IMR-90 (cell line): ENCODE data around the gene ASH1L. TPM values are rescaled to one million over a fixed set of nuclear protein-coding genes. Genes with fewer than 3 reads are reported as not detected.
"Not testable (repeated sequence)": the region's sequence is repeated elsewhere in the genome, so short reads cannot be mapped to it uniquely, and the experiment has no call there.

Source experiments
- ATAC-seq: fragments of 200-7000 bp; cut with Tn5 transposase; 2 replicates; pipeline ENCODE4 v1.9.1; 2020; ENCODE audit warnings: low read depth, mild to moderate bottlenecking, moderate library complexity
- BruUV-seq: library from RNA; stranded (reverse); fragments of 400-500 nt; replicated peaks from 2 replicates; lab custom pipeline; 2021; lab: Mats Ljungman, UMichigan
- CTCF ChIA-PET: fragments of 300-600 bp; formaldehyde crosslinking; extraction: SDS; loops from one replicate; lab custom pipeline; 2021; ENCODE audit warnings: antibody characterized with exemption; lab: Yijun Ruan, JAX
- POLR2A ChIA-PET: fragments of 300-600 bp; sonication (Branson Sonifier 250); formaldehyde crosslinking; loops from one replicate; lab custom pipeline; 2022; ENCODE audit warnings: antibody characterized with exemption; ENCODE audit not compliant: unreplicated experiment; lab: Charles Lee
- DNase-seq: peaks from one replicate; pipeline ENCODE4 v3.0.0; 2013
- H2AFZ ChIP-seq: replicated peaks from 2 replicates; pipeline ENCODE3; 2013; ENCODE audit warnings: low read length, mild to moderate bottlenecking; ENCODE audit not compliant: poor library complexity
- H2AK5ac ChIP-seq: 2 replicates; pipeline ENCODE4 v1.6.1; 2013; ENCODE audit warnings: low read depth, low read length, inconsistent platforms
- H2AK9ac ChIP-seq: replicated peaks from 2 replicates; pipeline ENCODE3; 2013; ENCODE audit warnings: mild to moderate bottlenecking, low read depth, low read length, moderate library complexity; ENCODE audit not compliant: poor library complexity
- H2BK120ac ChIP-seq: 2 replicates; pipeline ENCODE4 v1.6.1; 2013; ENCODE audit warnings: low read depth, low read length, inconsistent platforms
- H2BK15ac ChIP-seq: 3 replicates; pipeline ENCODE4 v1.6.1; 2013; ENCODE audit warnings: low read depth, low read length, inconsistent platforms
- H2BK20ac ChIP-seq: 2 replicates; pipeline ENCODE4 v1.6.1; 2013; ENCODE audit warnings: low read depth, mild to moderate bottlenecking, inconsistent platforms, low read length, moderate library complexity
- H2BK5ac ChIP-seq: 2 replicates; pipeline ENCODE4 v1.6.1; 2013; ENCODE audit warnings: mild to moderate bottlenecking, low read depth, low read length, inconsistent platforms; ENCODE audit not compliant: poor library complexity, severe bottlenecking
- H3K14ac ChIP-seq: replicated peaks from 2 replicates; pipeline ENCODE4 v1.6.1; 2013; ENCODE audit warnings: low read depth, low read length, inconsistent platforms
- H3K18ac ChIP-seq: 2 replicates; pipeline ENCODE4 v1.6.1; 2013; ENCODE audit warnings: low read depth, low read length, control low read depth
- H3K23ac ChIP-seq: 2 replicates; pipeline ENCODE4 v1.6.1; 2013; ENCODE audit warnings: low read depth, low read length, inconsistent platforms
- H3K27ac ChIP-seq: 2 replicates; pipeline ENCODE4 v1.5.1; 2013; ENCODE audit warnings: mild to moderate bottlenecking, control low read depth, low read length; ENCODE audit not compliant: insufficient read depth
- H3K27me3 ChIP-seq: 2 replicates; pipeline ENCODE4 v1.6.1; 2013; ENCODE audit warnings: low read length; ENCODE audit not compliant: control insufficient read depth, insufficient read depth
- H3K36me3 ChIP-seq: 2 replicates; pipeline ENCODE4 v1.6.1; 2013; ENCODE audit warnings: low read length, mixed read lengths; ENCODE audit not compliant: control insufficient read depth, insufficient read depth
- H3K4ac ChIP-seq: 2 replicates; pipeline ENCODE4 v1.6.1; 2013; ENCODE audit warnings: low read depth, low read length, inconsistent platforms
- H3K4me1 ChIP-seq: 2 replicates; pipeline ENCODE4 v1.6.1; 2013; ENCODE audit warnings: low read length, mixed read lengths; ENCODE audit not compliant: control insufficient read depth, insufficient read depth
- H3K4me2 ChIP-seq: 2 replicates; pipeline ENCODE4 v1.6.1; 2013; ENCODE audit warnings: low read depth, mild to moderate bottlenecking, control low read depth, low read length, moderate library complexity
- H3K4me3 ChIP-seq: 2 replicates; pipeline ENCODE4 v1.5.1; 2013; ENCODE audit warnings: low read depth, mild to moderate bottlenecking, control low read depth, low read length, moderate library complexity; ENCODE audit not compliant: insufficient read depth
- H3K56ac ChIP-seq: 2 replicates; pipeline ENCODE4 v1.6.1; 2013; ENCODE audit warnings: low read length, inconsistent platforms; ENCODE audit not compliant: insufficient read depth; ENCODE audit errors: extremely low read depth
- H3K79me1 ChIP-seq, 2 experiments: 2 replicates each; pipeline ENCODE4 v1.6.1; 2013; ENCODE audit warnings: low read length in 2 of 2, inconsistent platforms in 1 of 2, low read depth in 1 of 2
- H3K9ac ChIP-seq: 2 replicates; pipeline ENCODE4 v1.6.1; 2013; ENCODE audit warnings: low read depth, low read length, control low read depth
- H3K9me1 ChIP-seq: 2 replicates; pipeline ENCODE4 v1.6.1; 2013; ENCODE audit warnings: low read length, inconsistent platforms; ENCODE audit not compliant: insufficient read depth
- H3K9me3 ChIP-seq: 2 replicates; pipeline ENCODE4 v1.6.1; 2013; ENCODE audit warnings: low read length; ENCODE audit not compliant: control insufficient read depth, insufficient read depth
- H4K20me1 ChIP-seq: 2 replicates; pipeline ENCODE4 v1.6.1; 2013; ENCODE audit warnings: low read length, inconsistent platforms; ENCODE audit not compliant: insufficient read depth
- H4K5ac ChIP-seq: 2 replicates; pipeline ENCODE4 v1.6.1; 2013; ENCODE audit warnings: mild to moderate bottlenecking, low read depth, low read length, control low read depth
- H4K8ac ChIP-seq, 2 experiments: 2 replicates each; pipeline ENCODE4 v1.6.1; 2013; ENCODE audit warnings: low read depth in 2 of 2, low read length in 2 of 2, control low read depth in 1 of 2, inconsistent platforms in 1 of 2
- H4K91ac ChIP-seq: 2 replicates; pipeline ENCODE4 v1.6.1; 2013; ENCODE audit warnings: low read depth, low read length, inconsistent platforms; ENCODE audit not compliant: insufficient read depth
- WGBS, 2 experiments: methylation state at CpG; one replicate each; pipeline versions ENCODE4 v1.1.5 to v1.1.7; 2013; ENCODE audit warnings: missing lambda C conversion rate in 2 of 2; ENCODE audit not compliant: insufficient read length in 1 of 2; ENCODE audit errors: extremely low coverage in 2 of 2; 5-methylcytosine and 5-hydroxymethylcytosine counted together
- dilution Hi-C: fragments of 300-500 bp; cut with HindIII; formaldehyde crosslinking; loops from one replicate; pipeline ENCODE4 v1.14.3; 2018; ENCODE audit warnings: low sequenced_read_pairs; ENCODE audit not compliant: unreplicated experiment
- in situ Hi-C: fragments of 300-500 bp; cut with MboI; formaldehyde crosslinking; loops from 3 replicates; pipeline ENCODE4 v1.14.3; 2019; ENCODE audit warnings: low sequenced_read_pairs, inconsistent platforms, mixed read lengths
- intact Hi-C: fragments of 100-400 bp; cut with micrococcal nuclease; formaldehyde crosslinking; loops from 2 replicates; pipeline ENCODE4 v1.10.0; 2022
- polyA plus RNA-seq, 3 experiments: library from polyadenylated mRNA; depleted of rRNA; stranded (reverse); fragments of >200 nt; gene quantifications; 2 replicates each; pipeline ENCODE4 v1.2.3, GENCODE V29; 2012; ENCODE audit warnings: low replicate concordance in 1 of 3
- total RNA-seq: library from RNA; depleted of rRNA; stranded (reverse); fragments of >200 nt; gene quantifications from 2 replicates; pipeline ENCODE4 v1.2.3, GENCODE V29; 2012

ASH1L gene
- total and polyA plus RNA-seq, 2 of the 4 experiments (the other 2 are of a cell fraction) = 13.7 to 18.5 TPM

DNA sequence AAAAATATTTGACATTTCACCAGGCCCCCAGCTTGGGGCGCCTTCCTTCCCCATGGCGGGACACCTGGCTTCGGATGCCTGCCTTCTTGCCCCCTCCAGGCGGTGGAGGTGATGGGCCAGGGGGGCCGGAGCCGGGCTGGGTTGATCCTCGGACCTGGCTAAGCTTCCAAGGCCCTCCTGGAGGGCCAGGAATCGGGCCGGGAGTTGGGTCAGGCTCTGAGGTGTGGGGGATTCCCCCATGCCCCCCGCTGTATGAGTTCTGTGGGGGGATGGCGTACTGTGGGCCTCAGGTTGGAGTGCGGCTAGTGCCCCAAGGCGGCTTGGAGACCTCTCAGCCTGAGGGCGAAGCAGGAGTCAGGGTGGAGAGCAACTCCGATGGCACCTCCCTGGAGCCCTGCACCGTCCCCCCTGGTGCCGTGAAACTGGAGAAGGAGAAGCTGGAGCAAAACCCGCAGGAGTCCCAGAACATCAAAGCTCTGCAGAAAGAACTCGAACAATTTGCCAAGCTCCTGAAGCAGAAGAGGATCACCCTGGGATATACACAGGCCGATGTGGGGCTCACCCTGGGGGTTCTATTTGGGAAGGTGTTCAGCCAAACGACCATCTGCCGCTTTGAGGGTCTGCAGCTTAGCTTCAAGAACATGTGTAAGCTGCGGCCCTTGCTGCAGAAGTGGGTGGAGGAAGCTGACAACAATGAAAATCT is 129.3 kb downstream of the ASH1L start:
- H4K20me1 ChIP-seq, CTCF ChIA-PET, H3K9me1 ChIP-seq, H3K9ac ChIP-seq, H4K91ac ChIP-seq, BruUV-seq, H2BK15ac ChIP-seq, H2AK9ac ChIP-seq, H3K23ac ChIP-seq, H3K27me3 ChIP-seq, H4K5ac ChIP-seq, H3K4me3 ChIP-seq, H3K56ac ChIP-seq, H3K4ac ChIP-seq, H3K27ac ChIP-seq, DNase-seq, H2AK5ac ChIP-seq, H3K18ac ChIP-seq, H2AFZ ChIP-seq, H4K8ac ChIP-seq, in situ Hi-C loops, H3K14ac ChIP-seq, intact Hi-C loops, ATAC-seq, H2BK20ac ChIP-seq, H2BK120ac ChIP-seq, POLR2A ChIA-PET, H2BK5ac ChIP-seq, H3K4me1 ChIP-seq, dilution Hi-C loops, H3K9me3 ChIP-seq, H3K4me2 ChIP-seq: not testable (repeated sequence)
- Histone ChIP-seq H3K36me3 (peaks cover 30% of the 10 kb centered on the region), H3K79me1 (peaks cover 11 to 39% of the 10 kb centered on the region in 2 experiments)
- 100% methylated on average over 5 of the region's 23 CpGs; no CpG with 5 or more reads in 1 of the 2 experiments for WGBS, 2 experiments
